HG02678 (cell line): ENCODE measurements around the gene NAT9.

ENCODE experiments used
- ATAC-seq: cut with Tn5 transposase; IDR thresholded peaks from one replicate; pipeline ENCODE4 v1.9.1; 2021; ENCODE audit warnings: mild to moderate bottlenecking, moderate library complexity; ENCODE audit not compliant: unreplicated experiment

The NAT9 gene

DNA sequence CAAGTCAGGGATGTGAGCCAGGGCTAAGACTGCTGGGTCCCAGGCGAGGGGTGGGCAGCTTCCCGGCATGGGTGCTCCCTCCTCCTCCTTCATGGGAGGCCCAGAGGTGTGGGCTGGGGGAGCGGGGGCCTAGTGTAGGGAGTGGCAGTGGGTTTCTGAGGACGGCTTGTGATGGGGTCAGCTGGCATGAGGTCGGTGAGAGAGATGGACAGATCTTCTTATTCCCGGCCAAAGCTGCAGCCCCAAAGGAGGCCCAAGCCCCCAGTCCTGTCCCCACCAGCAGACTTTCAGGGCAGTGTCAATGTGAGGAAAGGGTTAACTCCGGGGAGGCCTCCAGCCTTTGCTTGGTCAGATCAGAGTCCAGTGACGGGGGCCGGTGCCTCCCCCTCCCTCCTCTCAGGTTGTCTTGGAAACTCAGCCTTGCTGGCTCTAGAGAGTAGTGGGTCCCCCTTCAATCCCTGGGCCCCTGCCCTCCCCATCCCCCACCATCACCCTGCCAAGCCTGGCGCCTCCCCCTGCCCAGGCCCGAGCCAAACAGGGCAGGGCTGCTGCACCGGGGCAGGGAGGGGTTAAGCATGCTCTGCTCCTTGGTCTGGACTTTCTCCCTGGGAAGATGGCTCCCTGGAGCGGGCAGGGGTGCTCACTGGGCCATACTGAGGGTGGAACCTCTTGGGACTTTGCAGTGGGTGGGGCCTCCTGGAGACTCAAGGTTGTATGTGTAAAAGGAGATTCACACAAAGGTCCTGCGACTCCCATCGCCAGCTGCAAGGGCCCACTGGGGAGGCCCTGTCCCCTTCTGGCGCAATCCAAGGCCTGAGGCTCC lies 12.4 kb downstream of the NAT9 start:
- ATAC-seq, result no peak

DNA sequence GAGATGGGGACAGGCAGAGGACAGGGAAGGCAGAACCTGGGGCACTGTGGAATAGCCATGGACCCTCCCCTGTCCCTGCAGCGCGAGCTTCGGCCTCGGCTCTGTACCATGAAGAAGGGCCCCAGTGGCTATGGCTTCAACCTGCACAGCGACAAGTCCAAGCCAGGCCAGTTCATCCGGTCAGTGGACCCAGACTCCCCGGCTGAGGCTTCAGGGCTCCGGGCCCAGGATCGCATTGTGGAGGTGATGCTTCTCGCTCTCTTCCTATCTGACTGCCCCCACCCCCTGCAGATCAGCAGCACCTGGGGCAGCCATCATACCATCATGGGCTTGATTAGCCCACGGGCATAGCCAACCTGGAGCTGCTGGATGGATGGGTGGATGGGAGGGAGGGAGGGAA lies 14.2 kb downstream of the NAT9 start:
- no peak for ATAC-seq

DNA sequence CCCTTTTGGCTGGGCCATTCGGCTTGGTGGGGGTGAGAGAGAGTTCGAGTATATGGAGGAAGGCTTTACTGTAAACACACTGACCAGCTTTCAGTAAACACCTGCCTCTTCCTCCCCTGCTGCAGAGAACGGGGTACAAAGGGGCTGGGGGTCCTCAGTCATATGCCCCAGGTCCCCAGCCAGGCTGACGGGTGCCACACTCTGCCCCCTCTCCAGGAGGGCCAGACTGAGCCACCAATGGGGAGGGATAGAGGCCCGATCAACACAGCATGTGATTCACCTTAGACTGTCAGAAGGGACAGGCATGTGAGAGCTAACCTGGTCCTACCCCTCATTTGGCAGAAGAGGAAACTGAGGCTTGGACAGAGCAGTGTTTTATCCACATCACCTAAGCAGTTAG lies 14.7 kb downstream of the NAT9 start:
- ATAC-seq, result no peak

DNA sequence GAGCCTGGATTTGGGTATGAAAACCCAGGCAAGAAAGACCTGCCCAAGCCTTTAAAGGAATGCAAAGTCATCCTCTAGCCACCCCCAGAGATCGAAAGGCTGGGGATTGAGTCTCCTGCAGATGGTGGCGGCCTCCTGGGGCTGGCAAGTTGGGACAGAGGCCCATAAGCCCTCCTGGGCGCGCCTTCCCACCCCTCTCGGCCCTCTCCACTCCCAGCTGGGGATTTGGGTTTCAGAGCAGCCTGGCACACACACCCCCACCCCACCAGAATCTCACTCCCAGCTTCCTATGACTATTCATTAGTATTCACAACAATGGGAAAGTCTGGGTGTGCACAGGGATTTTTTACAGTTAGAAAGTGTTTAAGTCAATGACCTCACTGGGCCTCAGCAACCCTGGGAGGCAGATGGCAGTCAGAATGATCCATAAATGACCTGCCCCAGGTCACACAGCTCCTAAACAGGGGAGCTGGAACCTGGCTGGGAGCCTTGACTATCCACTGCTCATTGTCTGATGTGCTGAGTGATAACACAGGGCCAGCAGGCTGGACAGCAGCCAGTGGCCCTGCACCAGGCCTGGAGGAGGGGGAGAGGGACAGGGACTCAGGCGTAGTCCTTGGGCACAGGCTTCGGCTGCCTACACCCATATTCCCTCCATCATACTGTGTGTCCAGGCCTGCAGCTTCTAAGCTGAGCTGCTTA lies 15.6 kb downstream of the NAT9 start:
- no peak for ATAC-seq

DNA sequence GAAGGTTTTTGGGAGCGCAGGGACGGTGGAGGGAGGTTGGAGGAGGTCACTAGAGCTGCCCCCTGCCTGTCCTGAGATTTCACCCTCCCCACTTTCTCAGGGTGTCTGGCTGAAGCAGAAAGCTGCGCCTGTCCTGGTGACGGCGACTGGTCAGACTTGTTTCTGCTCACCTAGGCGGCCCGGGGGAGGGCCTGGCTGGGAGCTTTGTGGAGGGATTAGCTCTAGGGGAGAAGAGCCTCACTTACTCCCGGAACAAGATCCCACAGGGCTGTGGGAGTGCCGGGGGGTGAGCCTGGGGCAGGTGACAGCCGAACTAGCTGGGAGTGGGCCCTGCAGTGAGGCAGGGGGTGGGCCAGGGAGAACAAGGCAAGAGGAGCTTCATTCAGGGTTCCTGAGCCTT lies 16.2 kb downstream of the NAT9 start:
- ATAC-seq, result no peak

DNA sequence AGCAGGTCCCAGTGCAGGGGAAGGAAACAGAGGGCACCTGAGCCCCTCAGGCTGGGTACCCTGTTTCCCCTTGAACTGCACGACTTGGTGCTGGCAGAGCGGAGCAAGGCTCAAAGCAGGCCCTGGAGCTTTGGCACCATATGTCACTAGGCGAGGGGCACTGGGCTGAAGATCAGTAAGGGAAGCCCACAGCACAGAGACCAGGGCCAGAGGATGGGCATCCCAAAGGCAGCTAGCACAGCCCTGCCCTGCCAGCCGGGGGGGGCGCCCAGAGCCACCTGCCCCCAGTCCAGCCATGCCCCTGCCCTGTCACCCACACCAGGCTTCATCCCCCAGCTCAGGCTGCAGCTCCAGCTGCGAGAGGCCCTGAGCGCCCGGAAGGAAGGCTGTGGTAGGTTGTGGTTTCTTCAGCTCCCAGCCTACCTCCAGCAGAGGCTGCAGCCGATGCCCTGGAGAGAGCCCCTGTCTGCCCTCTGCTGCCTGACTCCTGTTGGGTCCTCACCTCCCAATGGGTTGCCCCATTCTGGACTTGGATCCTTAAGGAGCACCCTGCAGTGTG lies 16.8 kb downstream of the NAT9 start:
- peak; percentile 77 for ATAC-seq

DNA sequence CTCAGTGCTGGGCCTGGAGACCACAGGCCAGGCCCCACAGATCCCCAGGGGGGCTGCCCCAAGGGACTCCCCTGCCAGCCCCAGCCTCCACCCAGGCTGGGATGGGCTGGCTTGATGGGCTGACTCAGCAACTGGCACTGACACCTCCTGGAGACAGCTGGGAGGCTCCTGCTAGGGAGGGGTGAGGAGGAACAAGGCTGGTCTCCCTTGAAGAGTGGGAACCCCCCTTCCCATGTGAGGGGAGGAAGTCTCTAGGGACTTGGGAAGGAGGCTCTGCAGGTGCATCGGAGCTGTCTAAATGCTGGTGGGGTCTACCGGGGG lies 17.3 kb downstream of the NAT9 start:
- ATAC-seq, result no peak

DNA sequence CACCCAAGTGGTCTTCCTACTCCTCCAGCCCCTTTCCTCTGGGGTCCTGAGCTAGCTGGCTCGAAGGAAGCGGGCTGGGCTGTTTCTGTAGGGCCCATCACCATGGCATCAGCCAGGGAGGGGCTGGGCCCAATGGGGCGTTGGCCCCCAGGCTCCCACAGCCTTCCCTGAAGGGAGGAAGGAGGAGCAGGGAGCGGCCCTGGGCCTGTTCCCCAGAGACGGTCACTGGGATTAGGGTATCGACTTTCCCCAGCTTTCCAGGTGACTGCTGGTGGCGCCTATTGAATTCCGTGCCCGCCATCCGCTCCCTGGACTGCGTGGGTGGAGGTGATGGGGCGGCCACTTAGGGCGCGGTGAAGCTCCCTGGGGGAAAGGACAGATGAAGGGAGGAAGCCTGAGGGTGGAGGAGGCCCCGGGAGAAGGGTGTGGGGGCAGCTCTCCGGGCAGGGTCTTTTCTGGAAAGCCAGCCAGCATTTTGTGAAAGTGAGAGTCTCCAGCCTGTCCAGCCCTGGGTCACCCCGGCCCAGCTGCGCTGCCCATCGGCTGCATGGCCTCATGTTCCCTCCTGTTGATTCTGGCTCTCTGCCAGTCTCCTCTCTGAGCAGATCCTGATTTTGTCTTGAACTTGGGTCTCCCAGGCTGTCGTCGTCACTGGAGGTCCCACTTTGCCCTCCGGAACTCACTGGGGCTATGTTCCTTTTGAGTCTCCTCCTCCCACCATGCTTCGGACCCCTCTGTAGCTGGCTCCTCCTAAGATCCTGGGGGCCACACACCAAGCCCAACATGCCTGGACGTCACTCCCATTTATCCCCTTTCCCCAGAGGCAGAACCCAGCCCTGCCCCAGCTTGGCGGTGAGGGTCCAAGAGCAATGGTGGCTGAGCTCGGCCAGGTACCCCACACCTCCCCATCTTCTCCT lies 18.0 kb downstream of the NAT9 start:
- no peak for ATAC-seq

DNA sequence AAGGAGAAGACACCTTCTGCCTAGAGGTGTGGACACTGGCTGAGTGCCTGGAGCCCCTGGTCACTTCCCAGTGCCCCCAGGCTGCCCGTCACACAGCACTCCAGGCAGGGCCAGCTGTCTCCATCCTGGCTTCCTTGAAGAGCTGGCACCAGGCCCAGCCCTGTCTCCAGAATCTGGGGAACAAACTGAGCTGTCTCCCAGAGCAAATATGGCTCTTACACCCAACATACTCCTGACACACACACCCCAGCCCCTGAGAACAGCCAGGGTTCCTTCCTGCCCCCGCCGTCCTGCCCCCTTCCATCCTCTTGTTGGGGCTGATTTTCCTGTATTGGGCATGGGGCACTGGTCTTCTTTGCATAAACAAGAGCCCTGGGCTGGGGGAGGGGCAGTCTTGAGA lies 18.6 kb downstream of the NAT9 start:
- ATAC-seq, result no peak

DNA sequence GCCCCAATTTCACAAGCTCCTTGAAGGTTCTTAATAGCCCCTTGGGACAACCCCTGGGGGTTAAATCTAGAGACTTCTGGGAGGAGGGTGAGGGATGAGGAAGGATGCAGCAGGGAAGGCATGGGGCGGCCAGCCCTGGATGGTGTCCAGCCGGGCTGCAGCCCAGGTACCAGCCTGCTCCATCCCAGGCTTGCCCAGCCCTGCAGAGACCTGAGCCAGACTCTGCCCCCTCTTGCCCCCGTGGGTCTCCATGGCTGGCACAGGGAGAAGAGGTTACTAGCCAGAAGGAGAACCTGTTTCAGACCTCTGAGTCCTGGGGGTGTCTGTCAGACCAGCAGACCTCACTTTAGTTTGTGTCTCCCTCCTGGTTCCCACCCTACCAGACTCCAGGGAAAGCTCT lies 19.3 kb downstream of the NAT9 start:
- no peak for ATAC-seq

DNA sequence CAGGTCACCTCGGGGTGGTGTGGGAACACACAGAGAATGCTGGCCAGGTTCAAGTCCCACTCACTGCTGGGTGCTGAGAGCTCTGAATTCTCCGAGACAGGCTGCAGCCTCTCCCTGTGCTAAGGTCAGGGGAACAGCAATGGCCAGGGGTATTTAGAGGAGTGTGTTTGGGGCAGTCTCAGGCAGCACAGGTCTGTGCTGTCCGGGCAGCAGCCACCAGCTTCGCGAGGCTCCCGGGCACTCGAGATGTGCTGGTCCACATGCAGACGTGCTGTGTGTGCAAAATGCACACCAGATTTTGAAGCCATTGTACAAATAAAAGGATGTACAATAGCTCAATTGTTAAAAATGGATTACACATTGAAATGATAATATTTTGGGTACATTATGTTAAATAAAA lies 20.6 kb downstream of the NAT9 start:
- no peak for ATAC-seq

DNA sequence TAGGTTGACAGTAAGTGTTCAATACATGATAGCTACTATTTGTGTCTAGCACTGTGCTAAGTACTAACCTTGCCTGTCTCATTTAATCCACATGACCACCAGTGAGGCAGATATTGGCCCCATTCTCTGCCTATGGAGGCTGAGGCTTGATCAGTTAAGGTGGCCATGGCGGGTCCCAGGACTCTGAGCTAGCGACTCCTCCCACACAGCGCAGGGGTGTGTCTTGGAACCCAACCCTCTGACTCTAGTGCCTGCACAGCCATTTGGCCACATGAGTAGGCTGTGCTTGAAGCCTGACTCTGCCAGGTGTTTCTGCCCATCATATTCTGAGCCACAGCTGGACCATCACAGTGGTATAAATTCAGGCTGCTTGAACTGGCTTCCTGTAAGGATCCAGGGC lies 21.3 kb downstream of the NAT9 start:
- ATAC-seq, result no peak

DNA sequence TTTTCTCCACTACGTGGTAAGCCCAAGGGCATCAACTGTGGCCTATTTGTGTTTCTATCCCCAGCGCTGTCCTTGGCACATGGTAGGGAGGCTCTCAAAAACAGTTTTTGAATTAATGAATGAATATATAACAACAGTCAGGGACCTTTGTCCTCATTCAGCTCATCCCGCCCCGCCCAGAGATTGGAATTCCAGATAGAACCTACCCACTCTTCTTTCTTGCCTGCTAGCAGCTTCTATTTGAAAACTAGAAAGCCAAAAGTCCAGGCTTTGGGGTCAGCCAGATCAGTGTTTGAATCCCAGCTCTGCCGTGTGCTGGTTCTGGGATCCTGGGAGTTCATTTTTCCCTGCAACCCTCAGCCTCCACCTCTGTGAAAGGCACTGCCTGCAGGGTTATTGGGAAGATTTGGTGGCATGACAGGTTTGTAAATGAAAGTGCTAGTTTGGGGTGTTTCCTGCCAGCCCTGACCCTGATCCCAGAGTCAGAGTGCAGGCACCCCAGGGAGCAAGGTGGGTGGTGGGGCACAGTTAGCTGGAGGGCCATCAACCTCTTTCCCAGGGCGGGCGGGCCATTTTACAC lies 23.2 kb downstream of the NAT9 start:
- no peak for ATAC-seq

DNA sequence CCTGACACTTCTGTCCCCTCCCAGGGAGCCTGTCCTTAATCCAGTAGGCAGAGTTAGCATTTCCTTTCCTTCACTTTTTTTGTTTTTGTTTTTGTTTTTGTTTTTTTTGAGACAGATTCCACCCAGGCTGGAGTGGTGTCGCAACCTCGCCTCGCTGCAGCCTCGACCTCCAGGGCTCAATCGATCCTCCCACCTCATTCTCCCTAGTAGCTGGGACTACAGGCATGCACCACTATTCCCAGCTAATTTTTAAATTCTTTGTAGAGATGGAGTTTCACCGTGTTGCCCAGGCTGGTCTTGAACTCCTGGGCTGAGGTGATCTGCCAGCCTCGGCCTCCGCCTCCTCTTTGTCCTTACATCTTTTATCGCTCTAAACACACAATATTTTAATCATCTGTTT lies 23.7 kb downstream of the NAT9 start:
- no peak for ATAC-seq

DNA sequence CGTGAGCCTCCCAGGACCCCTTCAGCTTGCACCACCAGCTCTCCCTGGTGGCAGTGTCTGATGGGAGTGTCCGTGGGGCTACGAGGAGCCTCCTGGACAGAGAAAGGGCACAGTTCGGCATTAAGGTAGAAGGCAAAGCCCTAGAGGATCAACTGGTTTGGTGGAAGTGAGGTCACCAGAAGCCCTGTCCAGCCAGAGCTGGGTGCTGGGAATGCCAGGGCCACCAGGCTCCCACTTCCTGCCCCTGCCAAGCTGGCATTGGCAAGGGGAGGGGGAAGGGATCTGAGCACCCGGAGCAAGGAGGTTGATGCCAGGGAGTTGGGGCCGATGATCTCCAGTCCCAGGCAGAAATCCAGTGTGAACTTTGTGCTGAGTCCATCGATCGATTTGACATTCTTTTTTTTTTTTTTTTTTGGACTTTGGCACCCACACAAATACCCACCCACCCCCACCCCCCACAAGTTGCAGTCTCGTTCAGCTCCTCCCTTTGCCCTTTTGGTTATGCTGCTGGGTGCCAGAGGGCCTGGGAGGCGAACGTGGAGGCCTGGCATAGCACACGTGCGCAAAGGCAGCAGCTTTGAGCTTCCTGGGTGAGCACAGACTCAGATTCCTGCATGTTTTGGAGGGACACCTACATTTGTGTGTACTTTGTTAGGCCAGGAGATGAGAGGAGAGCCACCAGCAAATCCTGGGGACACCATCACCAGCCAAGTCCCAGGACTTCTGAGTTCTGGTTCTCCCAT lies 25.6 kb downstream of the NAT9 start:
- no peak for ATAC-seq

DNA sequence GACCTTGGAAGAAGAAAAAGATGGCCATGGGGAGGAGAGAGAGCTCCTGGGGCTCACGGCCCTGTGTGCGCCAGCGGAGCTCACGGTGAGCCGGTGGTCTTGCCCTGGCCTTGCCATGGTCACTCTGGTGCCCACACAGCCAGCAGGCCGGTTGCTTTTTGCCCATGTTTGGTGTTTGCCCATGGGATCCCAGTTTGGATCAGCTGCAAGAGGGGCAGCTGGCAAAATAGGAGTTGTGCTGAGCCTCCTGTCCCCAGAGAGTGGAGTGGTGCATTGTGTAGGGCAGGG lies 26.2 kb downstream of the NAT9 start:
- no peak for ATAC-seq

DNA sequence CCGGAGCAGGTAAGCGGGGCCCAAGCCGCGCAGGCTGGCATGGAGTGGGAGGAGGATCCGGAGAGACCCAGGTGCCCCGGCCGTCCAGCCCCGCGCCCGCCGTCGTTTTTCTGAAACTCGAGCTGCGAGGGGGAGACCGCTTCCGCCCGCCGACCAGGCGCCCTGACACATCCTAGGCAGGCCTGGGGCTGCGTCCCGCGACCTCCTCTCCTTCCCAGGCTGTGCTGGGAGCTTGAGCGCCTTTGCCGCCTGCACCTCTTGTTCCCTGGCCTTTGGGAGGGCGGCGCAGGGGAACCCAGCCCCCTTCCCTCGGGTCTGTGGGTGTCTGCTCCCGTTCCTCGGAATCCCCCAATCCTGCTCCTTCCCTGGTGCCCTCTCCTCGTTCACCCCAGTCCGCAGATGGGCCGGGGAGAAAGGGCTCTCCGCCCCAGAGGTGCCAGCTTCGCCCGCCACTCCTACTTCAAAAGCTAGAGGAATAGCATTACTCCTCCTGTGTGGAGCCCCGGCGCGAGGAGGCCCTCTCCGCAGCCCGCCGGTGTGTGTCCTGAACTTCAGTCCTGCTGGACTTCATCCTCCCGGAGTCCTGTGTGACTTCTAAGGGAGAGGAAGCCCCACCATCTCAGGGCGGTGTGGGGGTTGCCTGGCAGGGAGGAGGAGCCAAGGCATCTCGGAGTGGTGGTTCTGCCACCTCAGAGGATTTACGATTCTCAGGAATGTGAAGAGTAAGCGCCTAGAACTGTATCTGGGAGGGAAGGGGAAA lies 26.7 kb downstream of the NAT9 start:
- peak; percentile 9 for ATAC-seq

DNA sequence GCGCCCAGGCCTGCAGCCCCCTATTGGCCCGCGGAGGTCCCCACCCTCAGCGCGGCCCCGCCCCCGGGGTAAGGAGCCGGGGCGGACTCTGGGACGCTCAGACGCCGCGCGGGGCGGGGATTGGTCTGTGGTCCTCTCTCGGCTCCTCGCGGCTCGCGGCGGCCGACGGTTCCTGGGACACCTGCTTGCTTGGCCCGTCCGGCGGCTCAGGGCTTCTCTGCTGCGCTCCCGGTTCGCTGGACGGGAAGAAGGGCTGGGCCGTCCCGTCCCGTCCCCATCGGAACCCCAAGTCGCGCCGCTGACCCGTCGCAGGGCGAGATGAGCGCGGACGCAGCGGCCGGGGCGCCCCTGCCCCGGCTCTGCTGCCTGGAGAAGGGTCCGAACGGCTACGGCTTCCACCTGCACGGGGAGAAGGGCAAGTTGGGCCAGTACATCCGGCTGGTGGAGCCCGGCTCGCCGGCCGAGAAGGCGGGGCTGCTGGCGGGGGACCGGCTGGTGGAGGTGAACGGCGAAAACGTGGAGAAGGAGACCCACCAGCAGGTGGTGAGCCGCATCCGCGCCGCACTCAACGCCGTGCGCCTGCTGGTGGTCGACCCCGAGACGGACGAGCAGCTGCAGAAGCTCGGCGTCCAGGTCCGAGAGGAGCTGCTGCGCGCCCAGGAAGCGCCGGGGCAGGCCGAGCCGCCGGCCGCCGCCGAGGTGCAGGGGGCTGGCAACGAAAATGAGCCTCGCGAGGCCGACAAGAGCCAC lies 27.4 kb downstream of the NAT9 start, which contains the start of gene NHERF1:
TSS of gene NHERF1 (plus strand) at position 100 of the 750 bp plus-strand sequence. CDS start at position 319, 219 bp downstream.
- peak; percentile 89 for ATAC-seq

DNA sequence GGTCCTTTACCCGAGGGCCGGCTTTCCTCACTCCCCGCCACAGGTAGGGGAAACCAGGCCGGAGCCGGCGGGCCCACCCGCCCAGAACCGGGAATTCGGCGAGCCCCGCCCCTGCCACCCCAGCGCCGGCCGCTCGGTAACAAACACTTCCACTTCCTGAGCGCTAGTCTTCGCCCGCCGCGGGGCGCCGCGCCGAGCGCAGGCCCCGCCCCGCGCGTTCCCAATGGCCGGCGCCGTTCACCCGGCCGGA lies 27.9 kb downstream of the NAT9 start:
- ATAC-seq, result no peak
